SK-N-SH (cell line): ENCODE measurements around the gene GYS2. TPM values are rescaled to one million over a fixed set of nuclear protein-coding genes. Genes with fewer than 3 reads are reported as not detected.

Experiments
- CTCF ChIA-PET: fragments of 300-600, 350-600 bp; formaldehyde crosslinking; extraction: SDS; loops from one replicate; lab custom pipeline; 2021; lab: Yijun Ruan, JAX
- POLR2A ChIA-PET: fragments of 350-600 bp; sonication (Branson Sonifier 250); formaldehyde crosslinking; extraction: SDS; loops from one replicate; lab custom pipeline; 2020; ENCODE audit warnings: antibody characterized with exemption, inconsistent platforms; lab: Yijun Ruan, JAX
- DNase-seq: peaks from one replicate; pipeline ENCODE4 v3.0.0; 2012
- H2AFZ ChIP-seq: fragments of 200-600 bp; sonication (generic); 2 replicates; pipeline ENCODE4 v1.8.1; 2016; ENCODE audit warnings: antibody characterized with exemption, mild to moderate bottlenecking, low read depth
- H3F3A ChIP-seq: fragments of 200-600 bp; sonication (generic); replicated peaks from 2 replicates; pipeline ENCODE3; 2016; ENCODE audit warnings: antibody characterized with exemption, mild to moderate bottlenecking; ENCODE audit not compliant: insufficient read depth
- H3K27ac ChIP-seq, 2 experiments: fragments of 200-500 bp in 1 of 2; fragments of 200-600 bp in 1 of 2; sonication (Bioruptor generic) in 1 of 2; sonication (generic), shearing (Covaris generic) in 1 of 2; 2 replicates each; pipeline versions ENCODE4 v1.5.1 to v1.6.1; 2014 to 2016; ENCODE audit warnings: low read depth in 2 of 2, inconsistent platforms in 1 of 2, low read length in 1 of 2, mild to moderate bottlenecking in 1 of 2, mixed read lengths in 1 of 2
- H3K27me3 ChIP-seq: fragments of 200-600 bp; sonication (generic), shearing (Covaris generic); 2 replicates; pipeline ENCODE4 v1.6.1; 2016; ENCODE audit warnings: mixed run types; ENCODE audit not compliant: insufficient read depth
- H3K36me3 ChIP-seq, 2 experiments: fragments of 200-500 bp in 1 of 2; fragments of 200-600 bp in 1 of 2; sonication (Bioruptor generic) in 1 of 2; sonication (generic) in 1 of 2; replicated peaks in 1 of 2; 2 replicates each; pipeline versions ENCODE3 to v1.5.1; 2014 to 2016; ENCODE audit warnings: low read length in 1 of 2, mild to moderate bottlenecking in 1 of 2; ENCODE audit not compliant: insufficient read depth in 2 of 2, control insufficient read depth in 1 of 2
- H3K4me1 ChIP-seq, 2 experiments: fragments of 200-500 bp in 1 of 2; fragments of 200-600 bp in 1 of 2; sonication (Bioruptor generic) in 1 of 2; sonication (generic), shearing (Covaris generic) in 1 of 2; 2 replicates each; pipeline versions ENCODE4 v1.5.1 to v1.6.1; 2014 to 2016; ENCODE audit warnings: low read depth in 1 of 2, low read length in 1 of 2, mixed run types in 1 of 2; ENCODE audit not compliant: insufficient read depth in 2 of 2, control insufficient read depth in 1 of 2
- H3K4me2 ChIP-seq: fragments of 200-600 bp; sonication (generic), shearing (Covaris generic); 2 replicates; pipeline ENCODE4 v1.6.1; 2017; ENCODE audit warnings: mixed run types
- H3K4me3 ChIP-seq, 2 experiments: fragments of 200-500 bp in 1 of 2; fragments of 200-600 bp in 1 of 2; sonication (Bioruptor generic) in 1 of 2; sonication (generic), shearing (Covaris generic) in 1 of 2; 2 replicates each; pipeline versions ENCODE4 v1.5.1 to v1.8.1; 2014 to 2016; ENCODE audit warnings: low read depth in 2 of 2, inconsistent platforms in 1 of 2, low read length in 1 of 2, mild to moderate bottlenecking in 1 of 2, mixed read lengths in 1 of 2, moderate library complexity in 1 of 2
- H3K79me2 ChIP-seq: fragments of 200-600 bp; sonication (generic); 2 replicates; pipeline ENCODE4 v1.8.1; 2017; ENCODE audit warnings: mild to moderate bottlenecking; ENCODE audit not compliant: insufficient read depth
- H3K9ac ChIP-seq: fragments of 200-600 bp; sonication (generic); 2 replicates; pipeline ENCODE4 v1.6.1; 2017; ENCODE audit warnings: mixed run types
- H3K9me2 ChIP-seq: fragments of 200-600 bp; sonication (generic); 2 replicates; pipeline ENCODE4 v1.6.1; 2017; ENCODE audit warnings: mixed run types
- H3K9me3 ChIP-seq: fragments of 200-600 bp; sonication (generic); 2 replicates; pipeline ENCODE4 v1.6.1; 2017; ENCODE audit warnings: mixed run types, mild to moderate bottlenecking, moderate library complexity
- H4K20me1 ChIP-seq: fragments of 200-600 bp; sonication (generic); 2 replicates; pipeline ENCODE4 v1.6.1; 2017; ENCODE audit warnings: mild to moderate bottlenecking, mixed run types; ENCODE audit not compliant: insufficient read depth
- FOXJ3 ChIP-seq: sonication (generic); formaldehyde crosslinking; IDR thresholded peaks from 2 replicates; pipeline ENCODE4 v1.5.1; 2020; ENCODE audit warnings: mild to moderate bottlenecking, missing genetic modification reagents
- JUND ChIP-seq: IDR thresholded peaks from 2 replicates; pipeline ENCODE4 v1.4.0; 2012
- MAX ChIP-seq: IDR thresholded peaks from 2 replicates; pipeline ENCODE4 v1.4.0; 2012; ENCODE audit warnings: low read depth
- MXI1 ChIP-seq: IDR thresholded peaks from 2 replicates; pipeline ENCODE4 v1.6.1; 2012; ENCODE audit warnings: mild to moderate bottlenecking, low read depth, low read length, improper control_type of control experiment
- NRF1 ChIP-seq: IDR thresholded peaks from 2 replicates; pipeline ENCODE4 v1.6.1; 2012; ENCODE audit warnings: low read depth, mild to moderate bottlenecking, low read length
- POLR2AphosphoS5 ChIP-seq: IDR thresholded peaks from 2 replicates; pipeline ENCODE4 v1.6.1; 2012; ENCODE audit warnings: low read depth, low read length
- RCOR1 ChIP-seq: fragments of 150-350 bp; IDR thresholded peaks from 2 replicates; pipeline ENCODE4 v1.6.1; 2017; ENCODE audit warnings: antibody characterized with exemption, low read length
- TAF1 ChIP-seq: IDR thresholded peaks from 2 replicates; pipeline ENCODE4 v1.6.1; 2012; ENCODE audit warnings: low read depth, mild to moderate bottlenecking, low read length, moderate library complexity, borderline replicate concordance
- TCF12 ChIP-seq: IDR thresholded peaks from 2 replicates; pipeline ENCODE4 v1.4.0; 2012
- TEAD4 ChIP-seq: IDR thresholded peaks from 2 replicates; pipeline ENCODE4 v1.4.0; 2012; ENCODE audit warnings: mild to moderate bottlenecking, borderline replicate concordance; ENCODE audit not compliant: insufficient read depth
- ZBTB33 ChIP-seq: IDR thresholded peaks from 2 replicates; pipeline ENCODE4 v1.4.0; 2012; ENCODE audit warnings: low read depth, borderline replicate concordance
- WGBS: methylation state at CpG from one replicate; pipeline ENCODE4 v1.1.6; 2017; ENCODE audit warnings: low lambda C conversion rate; 5-methylcytosine and 5-hydroxymethylcytosine counted together
- polyA plus RNA-seq, 3 experiments: library from polyadenylated mRNA; depleted of rRNA; stranded (reverse); fragments of >200 nt; gene quantifications; 2 replicates each; pipeline ENCODE4 v1.2.3, GENCODE V29; 2012

GYS2 gene
- polyA plus RNA-seq, 1 of the 3 experiments (the other 2 are of a cell fraction): not detected

GRCh38 chr12:21500786-21501257 is 103.8 kb downstream of the GYS2 start:
- peak overlapping the region; percentile 75 for H3K4me2 ChIP-seq
- ChIA-PET CTCF (interaction anchor here (1.2 to 1.3 kb wide), 3 partner anchors 20 to 76 kb away, joined by 3 to 4 read pairs (median 4); no protein-coding TSS in a partner anchor), POLR2A (interaction anchor here (1.6 kb wide), 1 partner anchor 63 kb away, joined by 8 read pairs; the partner anchor contains the start of gene PYROXD1)
- H3K9ac ChIP-seq: peak overlapping the region; percentile 98
- peaks cover 17% of the 10 kb centered on the region in 2 experiments; a peak in 3 of 4 replicates for H3K4me1 ChIP-seq
- peaks cover 33% of the 10 kb centered on the region for H4K20me1 ChIP-seq
- peak overlapping the region; percentile 81 for H2AFZ ChIP-seq
- H3K9me2 ChIP-seq: no peaks in the 10 kb centered on the region
- H3K79me2 ChIP-seq: peaks cover 90% of the 10 kb centered on the region
- H3K27ac ChIP-seq: peak overlapping the region; percentile 78 to 94
- WGBS: 2% methylated on average over 7 of the region's 8 CpGs
- H3K9me3 ChIP-seq: no peaks in the 10 kb centered on the region
- TF ChIP-seq TAF1 (0 out of 2 replicates have a peak, but pooled peaks have one; percentile 8), TEAD4 (no peak), MAX (no peak), ZBTB33 (no peak)
- no peaks in the 10 kb centered on the region for H3K27me3 ChIP-seq
- peak overlapping the region; percentile 90 to 98 for H3K4me3 ChIP-seq
- H3K36me3 ChIP-seq: peaks cover 36% of the 10 kb centered on the region in 2 experiments
- no peak for DNase-seq
- H3F3A ChIP-seq: peaks cover 5% of the 10 kb centered on the region

GRCh38 chr12:21499765-21500164 is 104.9 kb downstream of the GYS2 start:
- H3K79me2 ChIP-seq: peaks cover 83% of the 10 kb centered on the region
- 37% methylated on average over 2 of the region's 2 CpGs for WGBS
- no peaks in the 10 kb centered on the region for H3K9me2 ChIP-seq
- H4K20me1 ChIP-seq: peaks cover 23% of the 10 kb centered on the region
- no peaks in the 10 kb centered on the region for H3K27me3 ChIP-seq
- no peak for TF ChIP-seq TAF1
- TF ChIP-seq MXI1: no peak
- no peak for TF ChIP-seq FOXJ3 (CRISPR knock-in tag)
- no peak for TF ChIP-seq POLR2AphosphoS5
- no peak for TF ChIP-seq TCF12
- no peak for TF ChIP-seq NRF1
- no peak for TF ChIP-seq RCOR1
- TF ChIP-seq JUND: no peak
- TF ChIP-seq TEAD4: no peak
- no peak overlapping the region for H3K27ac ChIP-seq
- peaks cover 17% of the 10 kb centered on the region in 2 experiments; a peak in 3 of 4 replicates for H3K4me1 ChIP-seq
- ChIA-PET CTCF (interaction anchor here (1.3 kb wide), 1 partner anchor 19 kb away, joined by 4 read pairs; no protein-coding TSS in a partner anchor), POLR2A (no interaction called here)
- H3K4me2 ChIP-seq: peak overlapping the region; percentile 75
- DNase-seq: no peak
- peaks cover 5% of the 10 kb centered on the region for H3F3A ChIP-seq
- H3K9ac ChIP-seq: peak overlapping the region; percentile 98; the same call in 1 of the 2 replicates
- no peak overlapping the region for H2AFZ ChIP-seq
- peaks cover 38 to 44% of the 10 kb centered on the region in 2 experiments for H3K36me3 ChIP-seq
- H3K9me3 ChIP-seq: no peaks in the 10 kb centered on the region
- H3K4me3 ChIP-seq: peak overlapping the region; percentile 90 to 98; a peak in 3 of 4 replicates

Other genes with a start within 250 kb of the GYS2 start
- gene IAPP, start 231.9 kb downstream of the GYS2 start, polyA plus RNA-seq (2012; rRNA removed): 0.42 TPM in 1 of 2 replicates, not detected in the other
- 5.0 and 6.9 TPM in 2 replicates for gene PYROXD1, start 167.2 kb downstream of the GYS2 start, polyA plus RNA-seq (2012; rRNA removed)
- 14.6 and 17.0 TPM in 2 replicates for gene RECQL, start 103.2 kb downstream of the GYS2 start, polyA plus RNA-seq (2012; rRNA removed)
- gene GOLT1B, start 103.1 kb downstream of the GYS2 start, polyA plus RNA-seq (2012; rRNA removed): 7.9 and 10.6 TPM in 2 replicates
- not detected in 2 replicates for gene SPX, start 78.6 kb downstream of the GYS2 start, polyA plus RNA-seq (2012; rRNA removed)
- gene LDHB, start 53.0 kb upstream of the GYS2 start, polyA plus RNA-seq (2012; rRNA removed): 469 and 556 TPM in 2 replicates
- gene KCNJ8, start 169.9 kb upstream of the GYS2 start, polyA plus RNA-seq (2012; rRNA removed): 0.15 and 0.37 TPM in 2 replicates